Measurements from ENCODE around the gene MDN1.
"Not testable (repeated sequence)": the region's sequence is repeated elsewhere in the genome, so short reads cannot be mapped to it uniquely, and the experiment has no call there.

Gene MDN1

DNA sequence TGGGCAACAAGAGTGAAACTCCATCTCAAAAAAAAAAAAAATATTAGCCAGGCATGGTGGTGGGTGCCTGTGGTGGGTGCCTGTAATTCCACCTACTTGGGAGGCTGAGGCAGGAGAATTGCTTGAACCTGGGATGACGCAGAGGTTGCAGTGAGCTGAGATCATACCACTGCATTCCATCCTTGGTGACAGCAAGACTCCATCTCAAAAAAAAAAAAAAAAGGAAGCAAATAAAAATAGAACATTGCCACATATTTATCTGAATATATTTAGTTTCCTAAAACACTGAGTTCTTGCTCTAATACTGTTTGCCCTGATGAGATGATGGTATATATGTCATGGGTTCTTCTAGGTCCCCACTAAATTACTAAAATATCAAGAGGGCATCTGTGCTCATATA, 38.4 kb upstream of the MDN1 start:
- POLR2A ChIA-PET, result no interaction called here
- CTCF ChIA-PET, result no interaction called here

GRCh38 chr6:89853068-89853467, 33.5 kb upstream of the MDN1 start:
- ChIA-PET CTCF (no interaction called here), POLR2A (no interaction called here)
- peak; percentile 26 for DNase-seq (ENCODE audit: low read depth, low spot score)
- no peak overlapping the region for H3K4me3 ChIP-seq (ENCODE audit: low read depth, low read length)
- no peak for TF ChIP-seq CTCF (IDR thresholded peaks at IDR 0.05; ENCODE audit: insufficient read depth, low read length, missing control alignments)

More for the DNA sequence above, 38.4 kb upstream of the MDN1 start:
- no peak overlapping the region for H3K4me3 ChIP-seq (ENCODE audit: low read depth, low read length)
- DNase-seq (ENCODE audit: low read depth, low spot score), result no peak
- TF ChIP-seq CTCF (IDR thresholded peaks at IDR 0.05; ENCODE audit: insufficient read depth, low read length, missing control alignments), result no peak

GRCh38 chr6:89847513-89847912, 27.9 kb upstream of the MDN1 start:
- H3K4me3 ChIP-seq (ENCODE audit: low read depth, low read length); DNase-seq (ENCODE audit: low read depth, low spot score); CTCF ChIA-PET: not testable (repeated sequence)
- POLR2A ChIA-PET, result interaction anchor here (0.6 kb wide), 1 partner anchor 1630 kb away, joined by 3 read pairs; no protein-coding TSS in a partner anchor

GRCh38 chr6:89843070-89843469, 23.5 kb upstream of the MDN1 start:
- no peak for TF ChIP-seq CTCF (IDR thresholded peaks at IDR 0.05; ENCODE audit: insufficient read depth, low read length, missing control alignments)
- ChIA-PET POLR2A (no interaction called here), CTCF (no interaction called here)
- DNase-seq (ENCODE audit: low read depth, low spot score), result no peak
- H3K4me3 ChIP-seq (ENCODE audit: low read depth, low read length), result no peak overlapping the region

DNA sequence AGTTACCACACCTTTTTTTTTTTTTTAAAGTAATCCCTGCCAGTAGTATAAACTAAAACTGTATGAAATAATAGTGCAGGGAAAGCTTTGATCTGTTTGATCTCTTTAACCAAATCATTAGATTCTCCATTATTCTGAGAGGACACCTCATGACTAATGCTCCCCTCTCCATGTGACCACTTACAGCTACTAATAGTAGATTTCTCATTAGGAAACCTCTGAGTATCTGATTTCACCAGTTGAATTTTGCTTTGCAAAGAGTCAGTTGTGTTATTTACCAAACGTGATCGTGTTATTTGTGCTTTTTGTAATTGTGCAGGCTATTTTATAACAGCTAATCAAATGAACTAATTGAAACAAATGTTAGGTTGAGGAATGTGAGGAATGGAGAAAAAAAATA, 22.6 kb upstream of the MDN1 start:
- ChIA-PET CTCF (no interaction called here), POLR2A (no interaction called here)
- no peak for TF ChIP-seq CTCF (IDR thresholded peaks at IDR 0.05; ENCODE audit: insufficient read depth, low read length, missing control alignments)
- DNase-seq (ENCODE audit: low read depth, low spot score), result no peak
- no peak overlapping the region for H3K4me3 ChIP-seq (ENCODE audit: low read depth, low read length)

DNA sequence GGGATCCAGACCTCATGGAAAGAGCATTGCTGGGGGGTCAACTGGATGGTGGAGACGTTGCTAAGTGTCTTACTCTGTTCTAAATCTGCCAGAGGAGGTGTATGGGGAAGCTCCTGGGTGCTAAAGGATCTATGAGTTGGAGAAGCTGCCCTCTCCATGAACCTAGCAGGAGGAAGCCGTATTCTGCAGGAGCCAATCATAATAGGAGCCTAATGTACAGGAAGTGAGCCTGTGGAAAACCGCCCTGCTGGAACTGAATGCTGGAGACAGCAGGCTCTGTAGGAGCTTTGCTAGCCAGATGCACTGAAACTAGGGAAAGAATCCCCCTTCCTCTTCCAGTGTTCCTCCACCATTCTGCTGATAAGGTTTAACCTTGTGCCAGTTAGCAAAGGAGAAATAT, 20.9 kb upstream of the MDN1 start:
- H3K4me3 ChIP-seq (ENCODE audit: low read depth, low read length), result no peak overlapping the region
- POLR2A ChIA-PET, result interaction anchor here (1.0 kb wide), 1 partner anchor 9 kb away, joined by 3 read pairs; no protein-coding TSS in a partner anchor
- no peak for DNase-seq (ENCODE audit: low read depth, low spot score)
- CTCF ChIA-PET, result interaction anchor here (0.6 to 1.0 kb wide), 2 partner anchors 81 to 637 kb away, joined by 3 read pairs; no protein-coding TSS in a partner anchor
- TF ChIP-seq CTCF (IDR thresholded peaks at IDR 0.05; ENCODE audit: insufficient read depth, low read length, missing control alignments), result no peak

- POLR2A ChIA-PET, result no interaction called here
- CTCF ChIA-PET, result no interaction called here
These were observed 17.1 kb upstream of the MDN1 start for GRCh38 chr6:89836639-89837222.

More at GRCh38 chr6:89836639-89837222, 17.1 kb upstream of the MDN1 start:
- no peak for DNase-seq (ENCODE audit: low read depth, low spot score)
- no peak for TF ChIP-seq CTCF (IDR thresholded peaks at IDR 0.05; ENCODE audit: insufficient read depth, low read length, missing control alignments)
- H3K4me3 ChIP-seq (ENCODE audit: low read depth, low read length), result no peak overlapping the region
